ENCODE results near the gene RTRAF. TPM values are rescaled to one million over a fixed set of nuclear protein-coding genes. Genes with fewer than 3 reads are reported as not detected.

RTRAF gene
- total RNA-seq, 1 experiment from 2014 or later: 190 TPM

GRCh38 chr14:52048641-52049204, 59.4 kb downstream of the RTRAF start:
- ChIA-PET CTCF (no interaction called here), RAD21 (ENCODE audit: low non-redundant PET in 1 of 2, low total read pairs in 2 of 2, uncharacterized antibody in 2 of 2, unreplicated experiment in 2 of 2) (no interaction called here), POLR2A (no interaction called here)
- Histone ChIP-seq H3K4me2 (ENCODE audit: low read length) (no peak overlapping the region), H3K79me2 (ENCODE audit: insufficient read depth, low read length) (no peaks in the 10 kb centered on the region), H3K9me2 (ENCODE audit: insufficient read depth) (no peaks in the 10 kb centered on the region), H3K4me1 (ENCODE audit: control insufficient read depth in 1 of 2, insufficient read depth in 2 of 2, low read length in 2 of 2) (peaks cover 0 to 8% of the 10 kb centered on the region in 2 experiments; a peak in 1 of 4 replicates), H3K9ac (ENCODE audit: low read length) (no peak overlapping the region), H3K27ac (ENCODE audit: low read depth, low read length) (no peak overlapping the region), H4K20me1 (ENCODE audit: insufficient read depth) (no peaks in the 10 kb centered on the region), H2AFZ (ENCODE audit: low read depth, low read length, poor library complexity, severe bottlenecking) (no peak overlapping the region), H3K36me3 (ENCODE audit: control insufficient read depth in 1 of 2, insufficient read depth in 2 of 2, low read length in 2 of 2) (no peaks in the 10 kb centered on the region), H3K4me3 (replicated peaks in 1 of 2; ENCODE audit: low read depth in 1 of 2, low read length in 2 of 2) (no peak overlapping the region), H3K9me3 (ENCODE audit: control insufficient read depth in 1 of 2, insufficient read depth in 1 of 2, low read depth in 1 of 2, low read length in 2 of 2) (no peaks in the 10 kb centered on the region), H3K27me3 (ENCODE audit: insufficient read depth, low read length) (no peaks in the 10 kb centered on the region)
- no TSS peak for BruUV-seq (replicated peaks)
- no peak for ATAC-seq
- DNase-seq (ENCODE audit: low read depth, low spot score): no peak
- intact Hi-C loops (cut with micrococcal nuclease): no loop called here
- TF ChIP-seq CBX3 (IDR thresholded peaks at IDR 0.05; ENCODE audit: low read depth) (no peak), SP1 (IDR thresholded peaks at IDR 0.05; ENCODE audit: low read depth) (no peak), FOSL1 (IDR thresholded peaks at IDR 0.05; ENCODE audit: low read depth) (no peak)

GRCh38 chr14:52049271-52049670, 59.9 kb downstream of the RTRAF start:
- no peak overlapping the region for H3K4me2 ChIP-seq (ENCODE audit: low read length)
- no peak overlapping the region for H3K4me3 ChIP-seq (replicated peaks in 1 of 2; ENCODE audit: low read depth in 1 of 2, low read length in 2 of 2)
- H3K9ac ChIP-seq (ENCODE audit: low read length): no peak overlapping the region
- peaks cover 0 to 6% of the 10 kb centered on the region in 2 experiments; a peak in 1 of 4 replicates for H3K4me1 ChIP-seq (ENCODE audit: control insufficient read depth in 1 of 2, insufficient read depth in 2 of 2, low read length in 2 of 2)
- H3K9me3 ChIP-seq (ENCODE audit: control insufficient read depth in 1 of 2, insufficient read depth in 1 of 2, low read depth in 1 of 2, low read length in 2 of 2): no peaks in the 10 kb centered on the region
- TF ChIP-seq CEBPB (IDR thresholded peaks at IDR 0.05; ENCODE audit: low read depth): no peak
- no peak for TF ChIP-seq MAX (IDR thresholded peaks at IDR 0.05)
- no peak for TF ChIP-seq EZH2 (IDR thresholded peaks at IDR 0.05)
- no peak for TF ChIP-seq SIN3A (IDR thresholded peaks at IDR 0.05; ENCODE audit: low read depth)
- TF ChIP-seq JUND (IDR thresholded peaks at IDR 0.05): no peak
- no peak for TF ChIP-seq POLR2AphosphoS5 (IDR thresholded peaks at IDR 0.05; ENCODE audit: low read depth, low read length)
- no peak for TF ChIP-seq YY1 (IDR thresholded peaks at IDR 0.05; ENCODE audit: extremely low read depth, insufficient replicate concordance, low read depth, low read length)
- no peak for TF ChIP-seq EGR1 (IDR thresholded peaks at IDR 0.05; ENCODE audit: low read depth)
- TF ChIP-seq ZNF274 (IDR thresholded peaks at IDR 0.05; ENCODE audit: low read depth, low read length): no peak
- TF ChIP-seq POLR2A (IDR thresholded peaks at IDR 0.05; ENCODE audit: borderline replicate concordance, extremely low read depth, insufficient read depth, insufficient read length): no peak
- TF ChIP-seq REST (IDR thresholded peaks at IDR 0.05; ENCODE audit: low read depth): no peak
- no peak for TF ChIP-seq ATF3 (IDR thresholded peaks at IDR 0.05)
- TF ChIP-seq RAD21 (IDR thresholded peaks at IDR 0.05; ENCODE audit: low read depth): no peak
- no peak for TF ChIP-seq ZFX (IDR thresholded peaks at IDR 0.05)
- no peak for TF ChIP-seq CBX3 (IDR thresholded peaks at IDR 0.05; ENCODE audit: low read depth)
- intact Hi-C loops (cut with micrococcal nuclease): no loop called here
- ATAC-seq (no peak), DNase-seq (ENCODE audit: low read depth, low spot score) (no peak)
- H3K79me2 ChIP-seq (ENCODE audit: insufficient read depth, low read length): no peaks in the 10 kb centered on the region
- no peaks in the 10 kb centered on the region for H4K20me1 ChIP-seq (ENCODE audit: insufficient read depth)
- ChIA-PET POLR2A (no interaction called here), RAD21 (ENCODE audit: low non-redundant PET in 1 of 2, low total read pairs in 2 of 2, uncharacterized antibody in 2 of 2, unreplicated experiment in 2 of 2) (no interaction called here), CTCF (no interaction called here)
- BruUV-seq (replicated peaks): no TSS peak
- H3K27ac ChIP-seq (ENCODE audit: low read depth, low read length): no peak overlapping the region
- no peaks in the 10 kb centered on the region for H3K27me3 ChIP-seq (ENCODE audit: insufficient read depth, low read length)
- H3K36me3 ChIP-seq (ENCODE audit: control insufficient read depth in 1 of 2, insufficient read depth in 2 of 2, low read length in 2 of 2): no peaks in the 10 kb centered on the region
- no peaks in the 10 kb centered on the region for H3K9me2 ChIP-seq (ENCODE audit: insufficient read depth)
- H2AFZ ChIP-seq (ENCODE audit: low read depth, low read length, poor library complexity, severe bottlenecking): no peak overlapping the region

All from HCT116 (cell line).